Stimulated activated CD4-positive, alpha-beta T cell treated with anti-CD3 and anti-CD28 coated beads, TNF-alpha, amount 100 ng/mL, for 4 hours (primary cell): ENCODE results near the gene MTMR11.
"Not testable (repeated sequence)": the region's sequence is repeated elsewhere in the genome, so short reads cannot be mapped to it uniquely, and the experiment has no call there.

ENCODE experiments used
- DNase-seq, 3 experiments: peaks; one replicate each; pipeline ENCODE4 v3.0.0-alpha.2; 2020; ENCODE audit warnings: low read depth in 3 of 3

The MTMR11 gene

DNA sequence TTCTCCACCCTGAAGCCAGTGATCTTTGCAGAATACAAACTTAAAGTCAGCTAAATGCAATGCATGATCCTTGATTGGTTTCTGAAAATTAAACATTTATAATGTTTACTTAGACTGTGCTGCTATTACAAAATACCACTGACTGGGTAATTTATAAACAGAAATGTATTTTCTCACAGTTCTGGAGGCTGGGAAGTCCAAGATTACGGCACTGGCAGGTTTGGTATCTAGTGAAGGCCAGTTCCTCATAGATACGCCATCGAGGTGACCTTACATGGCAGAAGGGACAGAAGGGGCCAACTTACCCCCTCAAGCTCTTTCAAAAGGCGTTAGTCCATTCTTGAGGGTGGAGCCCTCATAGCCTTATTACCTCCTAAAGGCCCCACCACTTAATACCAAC is 40.1 kb downstream of the MTMR11 start:
- DNase-seq: no peak

DNA sequence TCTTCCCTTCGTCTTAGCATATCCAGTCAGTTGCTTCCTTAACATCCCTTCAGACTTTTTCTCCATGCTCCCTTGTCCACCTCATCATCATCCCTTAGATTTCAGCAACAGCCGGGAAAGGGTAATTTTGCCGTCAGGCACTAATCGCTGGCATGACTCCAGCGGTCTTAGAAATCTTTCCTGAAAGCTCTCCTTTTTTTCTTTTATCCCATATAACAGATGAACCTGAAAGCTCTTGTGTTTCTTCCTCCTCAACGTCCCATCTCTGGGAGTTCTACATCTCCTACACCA is 47.7 kb downstream of the MTMR11 start:
- DNase-seq: no peak

DNA sequence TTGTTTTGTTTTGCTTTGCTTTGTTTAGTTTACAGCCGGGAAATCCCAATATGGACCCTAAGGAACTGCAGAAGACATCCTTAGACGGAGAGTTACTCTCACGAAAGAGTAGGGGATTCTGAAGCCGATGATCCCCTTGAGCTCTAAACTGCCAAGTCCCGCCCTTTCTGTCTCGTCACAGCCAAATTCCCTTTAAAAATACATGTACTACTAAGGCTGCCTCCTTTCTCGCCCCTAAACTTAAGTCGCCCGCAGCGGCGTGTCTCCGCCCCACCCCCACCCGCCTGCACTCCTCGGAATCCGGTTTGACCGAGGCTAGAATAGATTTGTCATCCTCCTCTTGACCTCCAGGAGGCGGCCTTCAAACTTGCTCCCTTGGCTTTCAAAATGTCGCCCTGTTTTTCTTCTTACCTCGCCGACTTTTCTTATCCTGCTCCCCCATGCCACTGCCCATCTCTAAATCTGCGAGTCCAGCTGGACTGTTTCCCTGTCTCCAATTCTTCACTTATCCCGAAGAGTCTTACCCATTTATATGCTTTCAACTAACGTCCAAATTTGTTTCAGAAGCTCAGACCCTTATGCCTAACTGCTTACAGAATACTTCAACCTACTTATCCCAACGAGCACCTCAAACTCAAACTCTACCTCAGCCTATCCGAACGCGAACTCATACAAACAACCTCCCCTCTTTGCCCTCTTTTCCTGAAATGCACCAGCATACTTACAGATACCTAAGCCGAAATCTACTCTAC is 48.3 kb downstream of the MTMR11 start:
- DNase-seq: peak; percentile 39 to 51 (median 45)

DNA sequence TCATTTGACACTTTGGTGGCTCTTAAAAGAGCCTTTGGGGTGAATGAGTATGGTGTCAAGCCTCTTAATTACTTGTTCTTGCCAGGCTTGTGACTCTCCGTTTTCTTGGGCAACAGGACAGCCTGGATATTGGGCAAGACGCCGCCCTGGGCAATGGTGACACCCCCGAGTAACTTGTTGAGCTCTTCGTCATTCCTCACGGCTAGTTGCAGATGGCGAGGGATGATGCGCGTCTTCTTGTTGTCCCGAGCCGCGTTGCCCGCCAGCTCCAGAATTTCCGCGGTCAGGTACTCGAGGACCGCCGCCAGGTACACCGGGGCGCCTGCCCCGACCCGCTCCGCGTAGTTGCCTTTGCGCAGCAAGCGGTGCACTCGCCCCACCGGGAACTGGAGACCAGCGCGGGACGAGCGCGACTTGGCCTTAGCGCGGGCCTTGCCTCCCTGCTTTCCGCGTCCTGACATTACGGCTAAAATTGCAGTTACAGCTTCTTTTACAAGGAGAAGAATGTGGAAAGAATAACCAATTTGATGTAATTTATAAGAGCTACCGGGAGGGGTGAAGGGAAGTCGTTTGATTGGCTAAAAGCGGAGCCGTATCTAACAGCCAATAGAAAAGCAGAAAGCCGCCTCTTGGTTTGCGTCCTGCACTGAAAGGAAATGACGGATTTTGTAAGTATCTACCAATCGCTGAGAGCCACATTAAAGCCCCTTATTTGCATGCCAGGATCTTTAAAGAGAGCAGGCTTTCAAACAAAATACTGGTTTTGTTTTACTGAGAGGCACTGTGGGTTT is 49.0 kb downstream of the MTMR11 start:
- peak; percentile 41 to 60 (median 42) for DNase-seq

DNA sequence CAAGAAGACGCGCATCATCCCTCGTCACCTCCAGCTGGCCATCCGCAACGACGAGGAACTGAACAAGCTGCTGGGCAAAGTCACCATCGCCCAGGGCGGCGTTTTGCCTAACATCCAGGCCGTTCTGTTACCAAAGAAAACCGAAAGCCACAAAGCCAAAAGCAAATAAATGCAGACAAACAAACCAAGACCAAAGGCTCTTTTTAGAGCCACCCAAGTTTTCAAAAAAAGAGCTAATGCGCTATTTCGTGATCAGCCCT is 49.6 kb downstream of the MTMR11 start:
- DNase-seq: not testable (repeated sequence)

DNA sequence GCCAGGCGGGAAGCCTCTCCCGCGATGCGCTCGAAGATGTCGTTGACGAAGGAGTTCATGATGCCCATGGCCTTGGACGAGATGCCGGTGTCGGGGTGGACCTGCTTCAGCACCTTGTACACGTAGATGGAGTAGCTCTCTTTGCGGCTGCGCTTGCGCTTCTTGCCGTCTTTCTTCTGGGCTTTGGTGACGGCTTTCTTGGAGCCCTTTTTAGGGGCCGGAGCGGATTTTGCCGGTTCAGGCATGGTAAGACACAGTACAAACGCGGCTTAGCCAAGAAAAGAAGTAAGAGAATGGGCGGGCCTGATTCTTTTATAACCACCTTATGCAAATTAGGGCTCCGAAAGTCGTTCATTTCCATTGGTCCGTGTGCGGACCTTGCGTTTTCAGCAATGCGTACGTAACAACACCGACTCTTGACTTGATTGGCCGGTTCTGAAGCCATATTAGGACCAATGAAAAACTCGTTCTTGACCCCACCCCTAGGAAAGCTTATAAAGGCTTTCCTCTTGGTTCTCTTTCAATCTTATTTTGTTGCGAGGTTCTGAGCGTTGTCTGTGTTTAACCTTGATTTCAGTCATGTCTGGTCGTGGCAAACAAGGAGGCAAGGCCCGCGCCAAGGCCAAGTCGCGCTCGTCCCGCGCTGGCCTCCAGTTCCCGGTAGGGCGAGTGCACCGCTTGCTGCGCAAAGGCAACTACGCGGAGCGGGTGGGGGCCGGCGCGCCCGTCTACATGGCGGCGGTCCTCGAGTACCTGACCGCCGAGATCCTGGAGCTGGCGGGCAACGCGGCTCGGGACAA is 50.1 kb downstream of the MTMR11 start:
- peak; percentile 54 to 75 (median 59) for DNase-seq

DNA sequence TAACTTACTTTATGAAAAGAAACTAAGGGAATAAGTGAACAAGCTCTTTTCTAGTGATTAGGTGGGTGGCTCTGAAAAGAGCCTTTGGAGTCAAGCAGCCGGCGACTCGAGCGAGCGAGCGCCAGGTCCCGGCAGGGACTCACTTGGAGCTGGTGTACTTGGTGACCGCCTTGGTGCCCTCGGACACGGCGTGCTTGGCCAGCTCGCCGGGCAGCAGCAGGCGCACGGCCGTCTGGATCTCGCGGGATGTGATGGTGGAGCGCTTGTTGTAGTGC is 50.6 kb downstream of the MTMR11 start:
- DNase-seq: not testable (repeated sequence)

DNA sequence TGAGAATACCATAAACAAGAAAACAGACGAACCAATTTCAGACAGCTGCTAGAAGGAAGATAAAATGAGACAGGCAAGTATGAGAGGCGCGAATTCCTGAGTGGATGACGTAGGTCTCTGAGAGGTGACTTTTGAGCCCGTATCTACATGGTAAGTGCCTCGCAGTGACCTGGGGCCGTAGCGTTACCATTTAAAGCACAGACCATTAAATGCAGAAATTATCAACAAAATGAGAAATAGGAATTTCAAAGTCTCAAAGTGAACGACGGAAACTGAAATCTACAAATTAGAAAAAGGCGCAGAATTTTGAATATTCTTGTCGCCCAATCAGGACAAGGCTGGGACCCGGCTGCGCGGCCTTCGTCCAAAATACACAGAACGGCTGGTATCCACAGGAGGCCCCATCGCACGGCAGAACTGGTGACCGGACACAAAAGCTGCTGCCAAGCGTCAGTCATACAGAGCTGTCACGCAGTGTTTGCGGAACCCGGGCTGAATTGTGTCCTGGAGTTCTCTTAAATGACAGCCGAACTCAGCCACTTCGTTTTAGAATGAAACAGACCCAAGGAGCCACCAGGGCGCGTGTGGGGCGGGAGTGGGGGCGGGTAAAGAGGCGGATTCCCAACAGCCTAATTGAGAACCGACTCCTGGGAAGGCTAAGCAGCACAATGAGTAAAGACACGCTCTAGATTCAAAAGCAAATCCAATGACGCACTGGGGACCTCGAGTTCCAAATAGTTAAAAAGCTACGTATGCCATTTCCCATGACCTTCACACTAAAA is 51.1 kb downstream of the MTMR11 start:
- DNase-seq: peak in 2 of 3 experiments; percentile 31 to 42

DNA sequence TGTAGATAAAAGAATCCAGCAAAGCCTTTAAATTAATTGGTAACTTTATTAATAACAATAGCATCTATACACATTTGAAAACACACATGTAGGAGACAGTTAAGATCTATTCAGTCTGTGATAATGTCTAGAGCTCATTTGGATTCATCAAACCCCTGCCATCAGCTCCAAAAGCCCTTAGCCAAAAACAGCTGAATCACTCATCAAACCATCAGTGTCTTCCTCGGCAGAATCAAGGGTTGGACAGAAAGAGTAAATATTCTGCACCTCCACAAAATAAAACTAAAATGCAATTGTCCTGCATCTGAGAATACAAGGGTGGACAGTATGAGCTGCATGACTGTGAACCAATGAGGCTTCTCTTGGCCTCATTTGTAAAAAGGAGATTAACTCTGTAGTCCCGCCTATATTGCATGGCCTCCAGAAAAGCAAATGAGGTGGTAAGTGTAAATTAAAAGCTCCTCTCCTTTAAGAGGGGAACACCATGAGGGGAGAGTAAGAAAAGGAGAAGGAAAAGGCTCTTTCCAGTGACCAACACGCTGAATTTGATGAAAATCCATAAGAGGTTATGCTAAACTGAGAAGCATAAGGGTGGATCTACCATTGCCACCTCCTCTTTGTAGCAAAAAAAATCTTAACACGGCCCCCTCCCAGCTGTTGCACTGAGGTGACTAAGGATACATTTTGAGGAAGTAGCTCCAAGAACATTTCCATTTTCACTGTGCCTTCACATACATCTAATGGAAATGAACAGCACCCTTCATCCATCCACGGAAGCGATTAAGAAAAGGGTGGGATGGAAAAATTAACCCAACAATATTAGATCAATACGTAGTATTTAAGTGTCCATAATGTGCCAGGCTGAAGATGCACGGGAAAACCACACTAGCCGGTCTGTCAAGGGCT is 52.0 kb downstream of the MTMR11 start:
- DNase-seq: no peak

DNA sequence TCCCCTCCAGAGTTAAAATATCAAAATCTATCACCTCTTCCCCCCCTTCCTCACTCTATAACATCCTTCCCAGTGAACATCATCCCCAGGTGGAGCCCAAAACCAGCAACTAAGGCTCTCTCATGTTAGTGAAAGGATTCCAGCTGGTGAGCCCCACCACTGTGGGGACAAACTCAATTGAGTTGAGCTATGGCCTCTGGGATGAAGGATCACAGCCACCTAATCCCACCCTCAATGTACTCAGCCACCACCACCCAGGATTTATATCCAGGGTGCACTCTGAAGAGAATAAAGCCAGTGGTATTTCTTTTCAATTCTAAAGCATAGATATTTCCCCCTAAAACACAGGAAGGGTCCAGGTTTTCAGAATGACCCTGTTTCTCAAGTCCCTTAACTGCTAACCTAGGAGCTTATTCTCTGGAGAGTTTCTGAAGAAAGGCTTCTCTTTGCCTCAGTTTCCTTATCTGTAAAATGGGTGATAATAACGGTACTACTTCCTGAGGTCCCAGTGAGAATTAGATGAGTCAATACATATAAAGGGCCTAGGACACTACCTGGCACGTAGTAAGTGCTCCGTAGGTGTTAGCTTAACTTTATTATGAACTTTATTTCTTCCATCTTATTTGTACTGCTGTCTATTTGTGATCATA is 53.0 kb downstream of the MTMR11 start:
- no peak for DNase-seq

DNA sequence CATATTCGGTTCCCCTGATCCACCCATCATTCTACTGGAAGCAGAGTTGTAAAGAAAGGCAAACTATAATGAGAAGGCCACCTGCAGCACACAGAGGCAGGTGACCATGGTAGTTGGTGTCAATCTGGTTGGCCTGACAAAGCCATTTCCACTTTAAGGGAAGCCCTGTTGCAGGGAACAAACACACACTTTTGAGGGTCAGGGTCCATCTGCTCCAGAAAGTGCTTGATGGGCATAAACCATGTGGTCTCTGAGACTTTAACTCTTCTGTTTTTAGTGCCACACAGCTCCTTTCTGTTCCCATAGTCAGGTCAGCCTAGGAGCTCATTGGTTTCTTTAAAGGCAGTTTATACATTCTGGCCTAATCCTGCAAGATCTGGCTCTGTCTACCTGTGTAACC is 54.8 kb downstream of the MTMR11 start:
- no peak for DNase-seq

DNA sequence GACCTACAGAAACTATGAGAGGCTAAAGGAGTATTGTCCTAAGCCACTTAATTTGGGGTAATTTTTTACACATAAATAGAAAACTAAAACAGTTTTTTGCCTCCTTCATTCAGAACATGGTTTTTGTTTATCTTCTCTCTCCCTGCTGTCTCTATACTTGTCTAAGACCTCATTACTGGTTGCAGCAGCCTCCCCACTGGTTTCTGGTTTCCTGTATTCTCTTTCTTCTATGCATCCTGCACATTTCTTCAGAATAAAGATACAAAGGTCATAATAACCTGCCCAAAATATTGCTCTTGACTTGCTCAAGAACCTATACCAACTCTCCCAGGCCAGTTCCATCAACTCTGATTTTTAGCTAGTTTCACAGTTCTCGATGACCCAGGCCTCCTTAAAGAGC is 57.1 kb downstream of the MTMR11 start:
- no peak for DNase-seq
